NK-92 treated with Interleukin-12 subunit alpha and Interleukin-12 subunit beta, amount 100 ng/mL, for 24 hours (cell line): Measurements from ENCODE around the gene C1QC.

Source experiments
- DNase-seq: peaks from one replicate; lab custom pipeline; 2025; lab: John Stamatoyannopoulos, UW

Gene C1QC

GRCh38 chr1:22681556-22682276 is 38.3 kb downstream of the C1QC start:
- DNase-seq: no peak

GRCh38 chr1:22683547-22683946 is 40.1 kb downstream of the C1QC start:
- no peak for DNase-seq

DNA sequence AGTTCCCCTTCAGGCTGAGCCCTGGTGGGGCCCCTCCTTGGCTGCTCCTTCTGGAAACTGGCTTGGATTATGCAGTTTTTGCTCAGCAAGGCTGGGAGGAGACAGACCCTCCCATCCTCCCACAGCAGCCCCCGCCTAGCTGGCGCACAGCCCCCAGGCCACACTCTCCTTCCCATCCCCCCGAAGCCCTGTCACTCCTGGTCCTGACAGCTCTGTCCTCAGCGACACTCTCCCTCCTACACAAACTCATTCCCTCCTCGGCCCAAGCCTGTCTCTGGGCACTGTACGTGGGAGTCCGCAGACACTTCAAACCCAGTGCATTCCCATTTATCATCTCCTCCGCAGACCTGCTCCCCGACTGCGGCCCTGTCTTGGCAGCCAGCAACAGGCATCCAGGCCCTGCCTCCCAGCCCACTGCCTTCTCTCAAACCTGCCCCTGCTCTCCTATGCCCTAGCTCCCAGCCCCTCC is 42.2 kb downstream of the C1QC start:
- no peak for DNase-seq

DNA sequence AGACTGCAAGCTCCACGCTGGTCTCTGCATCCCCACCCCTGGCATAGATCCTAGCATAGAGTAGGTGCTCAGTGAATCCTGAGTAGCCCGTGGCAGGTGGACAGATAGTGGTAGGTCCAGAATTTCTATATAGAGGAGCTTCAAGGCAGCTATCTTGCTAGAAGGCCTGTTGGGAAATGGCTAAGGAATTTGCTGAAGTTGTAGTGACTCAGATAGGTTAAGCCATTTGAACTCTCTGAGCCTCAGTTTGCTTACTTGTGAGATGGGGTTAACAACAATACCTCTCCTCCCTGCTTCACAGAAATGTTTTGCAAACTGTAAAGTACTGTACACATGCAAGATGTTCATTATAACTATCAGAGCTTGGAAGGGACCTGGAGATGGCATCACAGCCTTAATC is 43.8 kb downstream of the C1QC start:
- DNase-seq: no peak

GRCh38 chr1:22688466-22688865 is 45.0 kb downstream of the C1QC start:
- no peak for DNase-seq

- DNase-seq: no peak
Measured at GRCh38 chr1:22689505-22689904, 46.1 kb downstream of the C1QC start.

DNA sequence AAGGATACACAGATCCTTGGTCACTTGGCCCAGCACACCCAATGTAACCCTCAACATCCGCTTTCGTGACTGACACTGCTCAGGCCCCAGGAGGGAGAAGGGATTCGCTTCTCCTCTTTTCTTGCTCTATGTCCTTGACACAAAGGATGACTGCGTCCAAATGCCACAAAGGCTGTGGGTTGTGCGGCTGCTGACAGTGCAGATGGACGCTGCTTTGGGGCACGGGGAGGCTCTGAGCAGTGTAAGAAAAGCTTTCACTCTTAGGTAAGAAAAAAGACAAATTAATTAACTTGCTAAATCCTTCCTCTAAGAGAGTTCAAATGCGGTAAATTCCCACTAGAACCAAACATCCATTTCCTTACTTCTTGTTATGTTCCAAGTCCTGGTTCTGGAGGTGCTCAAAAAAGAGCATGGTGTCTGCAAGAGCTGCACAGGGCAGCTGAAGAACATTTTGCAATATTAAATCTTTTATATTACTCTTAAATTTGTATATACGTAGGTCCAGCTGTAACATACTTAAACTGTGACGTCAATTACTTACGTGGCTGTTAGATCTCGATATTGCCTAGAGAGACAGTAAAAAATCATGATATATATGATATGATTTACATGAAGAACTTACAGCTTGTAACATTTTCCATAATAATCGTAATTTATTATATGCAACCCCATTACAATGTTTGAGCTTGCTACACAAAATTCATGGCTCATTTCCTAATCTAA is 47.8 kb downstream of the C1QC start:
- no peak for DNase-seq

DNA sequence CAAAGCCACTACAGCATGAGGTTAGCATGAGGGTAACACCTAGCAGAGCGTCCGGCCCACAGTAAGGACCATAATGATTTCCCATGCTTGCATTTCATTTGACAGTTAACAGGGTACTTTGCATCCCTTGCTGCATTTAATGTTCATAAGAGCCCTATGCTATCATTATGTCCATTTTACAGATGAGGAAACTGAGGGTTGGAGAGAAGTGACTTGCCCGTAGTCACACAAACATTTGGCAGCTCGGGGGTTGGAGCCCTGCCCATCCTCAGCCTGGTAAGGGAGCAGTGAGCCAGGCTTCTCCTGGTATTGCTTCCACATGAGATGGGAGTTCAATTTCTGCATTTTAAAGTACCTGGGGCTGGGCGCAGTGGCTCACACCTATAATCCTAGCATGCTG is 50.7 kb downstream of the C1QC start:
- DNase-seq: no peak

DNA sequence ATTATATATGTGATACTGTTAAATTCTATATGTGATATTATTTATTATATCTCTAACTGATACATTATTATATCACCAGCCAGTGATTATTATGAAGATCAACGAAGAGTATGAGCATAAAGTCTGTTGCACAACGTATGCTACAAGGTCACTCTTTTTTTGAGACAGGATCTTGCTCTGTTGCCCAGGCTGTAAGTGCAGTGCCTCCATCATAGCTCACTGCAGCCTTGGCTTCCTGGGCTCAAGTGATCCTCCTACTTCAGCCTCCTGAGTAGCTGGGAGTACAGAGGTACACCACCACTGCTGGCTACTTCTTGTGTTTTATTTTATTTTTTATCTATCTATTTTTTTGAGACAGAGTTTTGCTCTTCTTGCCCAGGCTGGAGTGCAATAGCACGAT is 53.2 kb downstream of the C1QC start:
- no peak for DNase-seq
